Activated B cell treated with CpG ODN at 0.5 μM for 24 hours (primary cell): ENCODE results near the gene SMAD4. TPM values are rescaled to one million over a fixed set of nuclear protein-coding genes. Genes with fewer than 3 reads are reported as not detected.
"Not testable (repeated sequence)": the region's sequence is repeated elsewhere in the genome, so short reads cannot be mapped to it uniquely, and the experiment has no call there.

ENCODE experiments used
- ATAC-seq: fragments of 200-7000 bp; cut with Tn5 transposase; one replicate; pipeline ENCODE4 v1.10.0; 2021; ENCODE audit warnings: low read depth, mild to moderate bottlenecking, moderate library complexity
- CTCF ChIA-PET: fragments of 350-600 bp; sonication (Branson Sonifier 250); formaldehyde crosslinking; loops from one replicate; lab custom pipeline; 2021; ENCODE audit warnings: antibody characterized with exemption; lab: Charles Lee
- POLR2A ChIA-PET: fragments of 350-600 bp; sonication (Branson Sonifier 250); formaldehyde crosslinking; loops from one replicate; lab custom pipeline; 2021; ENCODE audit warnings: antibody characterized with exemption; lab: Charles Lee
- DNase-seq: peaks from one replicate; pipeline ENCODE4 v3.0.0; 2022
- H3K27ac Mint-ChIP-seq: one replicate; pipeline ENCODE4 v1.8.0; 2020; ENCODE audit warnings: mixed read lengths
- H3K27me3 Mint-ChIP-seq: one replicate; pipeline ENCODE4 v1.8.0; 2021; ENCODE audit warnings: mixed read lengths
- H3K36me3 Mint-ChIP-seq: one replicate; pipeline ENCODE4 v1.8.0; 2021; ENCODE audit warnings: low read depth, mixed read lengths
- H3K4me1 Mint-ChIP-seq: one replicate; pipeline ENCODE4 v1.8.0; 2021; ENCODE audit warnings: mixed read lengths
- H3K4me3 Mint-ChIP-seq: one replicate; pipeline ENCODE4 v1.8.0; 2020; ENCODE audit warnings: mild to moderate bottlenecking, mixed read lengths
- H3K9me3 Mint-ChIP-seq: one replicate; pipeline ENCODE4 v1.8.0; 2020; ENCODE audit warnings: mixed read lengths
- CTCF ChIP-seq: fragments of 200-600 bp; IDR thresholded peaks from one replicate; pipeline ENCODE4 v1.8.0; 2022; ENCODE audit warnings: antibody characterized with exemption, mild to moderate bottlenecking
- intact Hi-C: fragments of 100-400 bp; cut with micrococcal nuclease; formaldehyde crosslinking; loops from one replicate; pipeline ENCODE4 v1.15.1; 2024
- total RNA-seq: library from RNA; stranded (reverse); gene quantifications from 2 replicates; pipeline ENCODE4 v1.2.3, GENCODE V29; 2022

Gene SMAD4
- total RNA-seq, 1 donor from 2014 or later = 94.9 TPM

DNA sequence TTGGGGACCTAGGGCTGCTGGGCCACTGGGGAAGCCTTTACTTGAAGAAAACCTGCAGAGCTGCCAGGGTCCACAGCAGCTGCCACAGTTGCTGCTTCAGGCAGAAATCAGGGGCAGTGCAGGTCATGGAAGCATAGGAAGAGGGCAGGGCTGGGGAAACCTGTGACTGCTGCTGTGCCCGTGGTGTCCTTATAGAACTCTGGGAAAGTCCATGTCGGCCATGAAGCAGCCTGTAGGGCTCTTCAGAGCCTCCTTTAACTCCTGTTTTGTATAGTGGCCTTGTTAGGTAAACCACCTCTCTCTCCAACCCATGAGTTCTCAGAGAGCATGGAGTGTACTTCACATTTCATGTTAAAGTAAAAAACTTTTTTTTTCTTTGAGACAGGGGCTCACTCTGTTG, 62.1 kb downstream of the SMAD4 start:
- no peak overlapping the region for H3K27ac Mint-ChIP-seq
- no peak for TF ChIP-seq CTCF
- H3K36me3 Mint-ChIP-seq = peaks cover 7% of the 10 kb centered on the region
- peaks cover 13% of the 10 kb centered on the region for H3K9me3 Mint-ChIP-seq
- no peaks in the 10 kb centered on the region for H3K4me1 Mint-ChIP-seq
- no peak overlapping the region for H3K4me3 Mint-ChIP-seq
- no peak for DNase-seq
- CTCF ChIA-PET = no interaction called here
- POLR2A ChIA-PET = no interaction called here
- intact Hi-C loops = no loop called here
- ATAC-seq = no peak
- no peaks in the 10 kb centered on the region for H3K27me3 Mint-ChIP-seq

GRCh38 chr18:51092967-51093366, 63.0 kb downstream of the SMAD4 start:
- H3K4me1 Mint-ChIP-seq, H3K4me3 Mint-ChIP-seq, H3K36me3 Mint-ChIP-seq, ATAC-seq, POLR2A ChIA-PET, DNase-seq, H3K27ac Mint-ChIP-seq, CTCF ChIA-PET, intact Hi-C loops, H3K27me3 Mint-ChIP-seq: not testable (repeated sequence)
- peaks cover 13% of the 10 kb centered on the region for H3K9me3 Mint-ChIP-seq

DNA sequence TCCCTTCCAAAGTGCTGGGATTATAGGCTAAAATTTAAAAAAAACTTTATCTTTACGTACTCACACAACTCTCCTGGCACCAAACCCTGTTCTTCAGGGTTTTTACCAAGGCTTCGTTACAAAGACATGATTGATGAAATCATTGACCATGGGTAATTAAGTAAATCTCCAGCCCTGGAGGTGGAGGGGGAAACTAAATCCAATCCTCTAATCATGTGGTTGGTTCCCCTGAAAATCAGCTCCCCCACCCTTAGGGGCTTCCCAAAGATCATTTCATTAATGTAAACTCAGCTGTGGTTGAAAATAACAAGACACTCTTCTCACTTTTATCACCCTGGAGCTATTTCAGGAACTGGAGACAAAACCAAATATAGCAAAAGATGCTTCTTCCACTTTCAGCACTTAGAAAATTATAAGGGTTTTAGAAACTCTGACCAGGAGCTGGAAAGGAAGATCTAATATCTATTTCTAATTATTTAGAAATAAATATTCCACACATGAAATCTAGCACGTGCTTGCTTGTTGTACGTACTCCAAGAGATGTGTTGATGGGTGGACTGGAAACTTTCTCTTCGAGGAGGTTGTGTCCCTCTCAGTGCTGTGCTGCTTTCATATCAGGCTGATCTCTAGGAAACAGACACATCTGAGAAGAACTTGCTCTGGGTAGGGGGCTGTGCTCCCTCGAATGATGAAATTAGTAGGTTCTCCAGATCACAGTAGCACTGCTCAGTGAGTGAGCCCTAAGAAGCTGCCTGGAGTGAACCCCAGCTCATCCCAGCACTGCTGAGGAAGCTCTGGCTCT, 67.2 kb downstream of the SMAD4 start:
- DNase-seq = no peak
- no peak for ATAC-seq
- Mint-ChIP-seq H3K27ac (no peak overlapping the region), H3K4me3 (no peak overlapping the region), H3K4me1 (no peaks in the 10 kb centered on the region), H3K27me3 (no peaks in the 10 kb centered on the region), H3K36me3 (no peaks in the 10 kb centered on the region), H3K9me3 (peaks cover 3% of the 10 kb centered on the region)
- ChIA-PET POLR2A (no interaction called here), CTCF (no interaction called here)
- no peak for TF ChIP-seq CTCF
- intact Hi-C loops = no loop called here

- no peak for ATAC-seq
- CTCF ChIA-PET = no interaction called here
- no peak for DNase-seq
- POLR2A ChIA-PET = no interaction called here
- H3K4me1 Mint-ChIP-seq = no peaks in the 10 kb centered on the region
- no peak for TF ChIP-seq CTCF
- peaks cover 3% of the 10 kb centered on the region for H3K9me3 Mint-ChIP-seq
- no peak overlapping the region for H3K27ac Mint-ChIP-seq
- no peaks in the 10 kb centered on the region for H3K27me3 Mint-ChIP-seq
- no peaks in the 10 kb centered on the region for H3K36me3 Mint-ChIP-seq
- intact Hi-C loops = no loop called here
- no peak overlapping the region for H3K4me3 Mint-ChIP-seq
These were observed 68.1 kb downstream of the SMAD4 start for GRCh38 chr18:51098082-51098481.

- H3K27ac Mint-ChIP-seq = no peak overlapping the region
- H3K4me1 Mint-ChIP-seq = no peaks in the 10 kb centered on the region
- no peaks in the 10 kb centered on the region for H3K27me3 Mint-ChIP-seq
- no peaks in the 10 kb centered on the region for H3K36me3 Mint-ChIP-seq
- no peak overlapping the region for H3K4me3 Mint-ChIP-seq
- intact Hi-C loops = no loop called here
- H3K9me3 Mint-ChIP-seq = peaks cover 2% of the 10 kb centered on the region
- CTCF ChIA-PET = no interaction called here
- ATAC-seq = no peak
- no peak for TF ChIP-seq CTCF
- no peak for DNase-seq
- POLR2A ChIA-PET = interaction anchor here (0.7 kb wide), 1 partner anchor 39 kb away, joined by 4 read pairs; no protein-coding TSS in a partner anchor
These were observed 68.5 kb downstream of the SMAD4 start for GRCh38 chr18:51098513-51098912.
